Astrocyte (in vitro differentiated cells and primary cell): ENCODE data around the gene ZFPM1. TPM values are rescaled to one million over a fixed set of nuclear protein-coding genes. Genes with fewer than 3 reads are reported as not detected.
"Not testable (repeated sequence)": the region's sequence is repeated elsewhere in the genome, so short reads cannot be mapped to it uniquely, and the experiment has no call there.

Experiments used
- DNase-seq: peaks from one replicate; pipeline ENCODE4 v3.0.0-alpha.2; 2010; ENCODE audit warnings: low read depth
- FAIRE-seq: peaks from 2 replicates; lab custom pipeline; 2011; peaks lifted over from hg19 to GRCh38; lab: Jason Lieb, UNC
- H2AFZ ChIP-seq: 2 replicates; pipeline ENCODE4 v1.6.0; 2012; ENCODE audit warnings: low read depth, low read length, inconsistent platforms
- H3K27ac ChIP-seq: 2 replicates; pipeline ENCODE4 v1.5.1; 2011; ENCODE audit warnings: low read depth, low read length, inconsistent platforms
- H3K27me3 ChIP-seq: 2 replicates; pipeline ENCODE4 v1.6.0; 2011; ENCODE audit warnings: low read length, inconsistent platforms; ENCODE audit not compliant: insufficient read depth
- H3K36me3 ChIP-seq: 2 replicates; pipeline ENCODE4 v1.5.1; 2011; ENCODE audit warnings: low read length, inconsistent platforms; ENCODE audit not compliant: insufficient read depth
- H3K4me1 ChIP-seq: 2 replicates; pipeline ENCODE4 v1.5.1; 2011; ENCODE audit warnings: low read length, inconsistent platforms; ENCODE audit not compliant: insufficient read depth
- H3K4me2 ChIP-seq: 2 replicates; pipeline ENCODE4 v1.6.0; 2012; ENCODE audit warnings: low read length, inconsistent platforms
- H3K4me3 ChIP-seq: 2 replicates; pipeline ENCODE4 v1.5.1; 2011; ENCODE audit warnings: low read depth, mild to moderate bottlenecking, low read length, inconsistent platforms; ENCODE audit not compliant: insufficient read depth
- H3K79me2 ChIP-seq: 2 replicates; pipeline ENCODE4 v1.6.0; 2012; ENCODE audit warnings: mild to moderate bottlenecking, low read length, inconsistent platforms; ENCODE audit not compliant: insufficient read depth
- H3K9ac ChIP-seq: 2 replicates; pipeline ENCODE4 v1.6.0; 2012; ENCODE audit warnings: mild to moderate bottlenecking, low read length, inconsistent platforms
- H3K9me3 ChIP-seq: 2 replicates; pipeline ENCODE4 v1.5.1; 2012; ENCODE audit warnings: low read depth, mild to moderate bottlenecking, low read length, inconsistent platforms; ENCODE audit not compliant: insufficient read depth
- H4K20me1 ChIP-seq: 2 replicates; pipeline ENCODE4 v1.6.0; 2012; ENCODE audit warnings: low read length, inconsistent platforms; ENCODE audit not compliant: insufficient read depth
- H3K27ac Mint-ChIP-seq: one replicate; pipeline ENCODE4 v1.8.0; 2021; ENCODE audit warnings: mild to moderate bottlenecking, mixed read lengths; ENCODE audit not compliant: unreplicated experiment
- H3K27me3 Mint-ChIP-seq: one replicate; pipeline ENCODE4 v1.8.0; 2021; ENCODE audit warnings: low read depth, mixed read lengths; ENCODE audit not compliant: unreplicated experiment
- H3K36me3 Mint-ChIP-seq: one replicate; pipeline ENCODE4 v1.8.0; 2021; ENCODE audit warnings: low read depth, mixed read lengths; ENCODE audit not compliant: unreplicated experiment
- H3K4me1 Mint-ChIP-seq: one replicate; pipeline ENCODE4 v1.8.0; 2021; ENCODE audit warnings: low read depth, mixed read lengths; ENCODE audit not compliant: unreplicated experiment
- H3K4me3 Mint-ChIP-seq: one replicate; pipeline ENCODE4 v1.8.0; 2021; ENCODE audit warnings: mild to moderate bottlenecking, moderate library complexity, mixed read lengths; ENCODE audit not compliant: unreplicated experiment
- H3K9me3 Mint-ChIP-seq: one replicate; pipeline ENCODE4 v1.8.0; 2021; ENCODE audit warnings: mild to moderate bottlenecking, mixed read lengths; ENCODE audit not compliant: unreplicated experiment
- EZH2 ChIP-seq: IDR thresholded peaks from 2 replicates; pipeline ENCODE4 v1.6.1; 2012; ENCODE audit warnings: mild to moderate bottlenecking, low read length, inconsistent platforms; ENCODE audit not compliant: insufficient read depth
- total RNA-seq: library from RNA; stranded (reverse); gene quantifications from 2 replicates; pipeline ENCODE4 v1.2.1, GENCODE V29; 2021
- TF ChIP-seq, protein P1 (sequence below): IDR thresholded peaks from 2 replicates; pipeline ENCODE4 v1.5.1; 2011; ENCODE audit warnings: low read depth, mild to moderate bottlenecking, inconsistent platforms, low read length, moderate library complexity; ENCODE audit not compliant: insufficient read depth

The ZFPM1 gene
- total RNA-seq, 1 donor from 2014 or later, result 8.6 TPM

DNA sequence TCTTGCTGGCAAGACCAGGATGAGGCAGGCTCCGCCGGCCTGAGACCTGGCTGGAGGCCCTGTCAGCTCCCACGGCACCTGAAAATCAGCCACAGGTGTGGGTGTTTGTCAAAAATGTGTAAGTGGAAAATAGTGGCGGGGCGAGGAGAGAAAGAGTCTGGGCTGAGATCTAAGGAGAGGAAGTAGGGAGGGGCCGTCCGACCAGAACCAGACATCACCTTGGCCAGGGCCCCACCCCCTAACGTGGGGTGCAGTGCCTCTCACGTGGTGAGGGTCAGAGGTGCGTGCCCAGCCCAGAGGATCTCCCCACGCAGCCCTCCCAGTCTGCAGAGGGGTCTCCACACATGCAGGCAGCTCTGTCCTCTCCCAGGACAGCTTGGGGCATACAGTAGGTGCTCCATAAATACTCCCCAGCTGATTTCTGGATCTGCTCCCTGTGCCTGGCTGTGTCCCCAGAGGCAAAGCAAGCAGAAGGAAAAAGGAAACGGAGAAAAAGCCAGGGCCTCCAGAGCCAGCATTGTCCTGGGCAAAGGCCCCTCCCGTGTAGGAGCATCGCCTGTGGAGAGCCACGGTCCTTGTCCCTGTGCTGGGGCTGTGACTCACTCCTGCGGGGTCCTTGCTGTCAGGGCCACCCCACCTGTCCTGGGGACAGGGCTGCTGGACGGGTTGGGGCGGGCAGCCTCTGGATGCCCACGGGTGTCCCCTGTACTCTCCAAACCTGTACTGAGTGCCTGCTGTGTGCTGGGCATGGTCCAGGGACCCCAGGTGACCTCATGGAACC, 16.7 kb downstream of the ZFPM1 start:
- TF ChIP-seq, protein P1, sequence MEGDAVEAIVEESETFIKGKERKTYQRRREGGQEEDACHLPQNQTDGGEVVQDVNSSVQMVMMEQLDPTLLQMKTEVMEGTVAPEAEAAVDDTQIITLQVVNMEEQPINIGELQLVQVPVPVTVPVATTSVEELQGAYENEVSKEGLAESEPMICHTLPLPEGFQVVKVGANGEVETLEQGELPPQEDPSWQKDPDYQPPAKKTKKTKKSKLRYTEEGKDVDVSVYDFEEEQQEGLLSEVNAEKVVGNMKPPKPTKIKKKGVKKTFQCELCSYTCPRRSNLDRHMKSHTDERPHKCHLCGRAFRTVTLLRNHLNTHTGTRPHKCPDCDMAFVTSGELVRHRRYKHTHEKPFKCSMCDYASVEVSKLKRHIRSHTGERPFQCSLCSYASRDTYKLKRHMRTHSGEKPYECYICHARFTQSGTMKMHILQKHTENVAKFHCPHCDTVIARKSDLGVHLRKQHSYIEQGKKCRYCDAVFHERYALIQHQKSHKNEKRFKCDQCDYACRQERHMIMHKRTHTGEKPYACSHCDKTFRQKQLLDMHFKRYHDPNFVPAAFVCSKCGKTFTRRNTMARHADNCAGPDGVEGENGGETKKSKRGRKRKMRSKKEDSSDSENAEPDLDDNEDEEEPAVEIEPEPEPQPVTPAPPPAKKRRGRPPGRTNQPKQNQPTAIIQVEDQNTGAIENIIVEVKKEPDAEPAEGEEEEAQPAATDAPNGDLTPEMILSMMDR, result no peak
- TF ChIP-seq EZH2, result no peak
- no peaks in the 10 kb centered on the region for H3K36me3 Mint-ChIP-seq
- H3K9me3 Mint-ChIP-seq, result no peaks in the 10 kb centered on the region
- no peaks in the 10 kb centered on the region for H3K4me1 ChIP-seq
- peaks cover 2% of the 10 kb centered on the region for H3K79me2 ChIP-seq
- no peaks in the 10 kb centered on the region for H3K27me3 ChIP-seq
- H3K4me1 Mint-ChIP-seq, result no peaks in the 10 kb centered on the region
- no peak overlapping the region for H3K27ac ChIP-seq
- DNase-seq (no peak), FAIRE-seq (no peak)
- no peak overlapping the region for H3K9ac ChIP-seq
- no peak overlapping the region for H3K4me2 ChIP-seq
- no peak overlapping the region for H3K4me3 ChIP-seq
- H3K27me3 Mint-ChIP-seq, result no peaks in the 10 kb centered on the region
- H3K4me3 Mint-ChIP-seq, result no peak overlapping the region
- no peak overlapping the region for H2AFZ ChIP-seq
- no peaks in the 10 kb centered on the region for H3K9me3 ChIP-seq
- peaks cover 75% of the 10 kb centered on the region for H4K20me1 ChIP-seq
- no peak overlapping the region for H3K27ac Mint-ChIP-seq
- H3K36me3 ChIP-seq, result no peaks in the 10 kb centered on the region

DNA sequence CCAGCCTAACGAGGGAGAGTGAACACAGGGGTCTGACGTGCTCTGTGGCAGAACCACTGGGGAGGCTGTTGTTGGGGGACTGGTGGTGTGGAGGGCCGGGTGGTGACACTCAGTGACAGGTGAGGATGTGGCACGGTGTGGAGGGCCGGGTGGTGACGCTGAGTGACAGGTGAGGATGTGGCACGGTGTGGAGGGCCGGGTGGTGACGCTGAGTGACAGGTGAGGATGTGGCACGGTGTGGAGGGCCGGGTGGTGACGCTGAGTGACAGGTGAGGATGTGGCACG, 17.3 kb downstream of the ZFPM1 start:
- H3K27ac ChIP-seq, DNase-seq, H3K36me3 ChIP-seq, H3K4me3 ChIP-seq, H2AFZ ChIP-seq, H3K9ac ChIP-seq, FAIRE-seq, H3K4me1 ChIP-seq, H3K9me3 ChIP-seq, H3K27me3 Mint-ChIP-seq, H3K27me3 ChIP-seq, H3K4me2 ChIP-seq, H3K4me1 Mint-ChIP-seq, H3K9me3 Mint-ChIP-seq, H3K27ac Mint-ChIP-seq, H3K79me2 ChIP-seq, H3K4me3 Mint-ChIP-seq, H3K36me3 Mint-ChIP-seq: not testable (repeated sequence)
- H4K20me1 ChIP-seq, result peaks cover 77% of the 10 kb centered on the region

DNA sequence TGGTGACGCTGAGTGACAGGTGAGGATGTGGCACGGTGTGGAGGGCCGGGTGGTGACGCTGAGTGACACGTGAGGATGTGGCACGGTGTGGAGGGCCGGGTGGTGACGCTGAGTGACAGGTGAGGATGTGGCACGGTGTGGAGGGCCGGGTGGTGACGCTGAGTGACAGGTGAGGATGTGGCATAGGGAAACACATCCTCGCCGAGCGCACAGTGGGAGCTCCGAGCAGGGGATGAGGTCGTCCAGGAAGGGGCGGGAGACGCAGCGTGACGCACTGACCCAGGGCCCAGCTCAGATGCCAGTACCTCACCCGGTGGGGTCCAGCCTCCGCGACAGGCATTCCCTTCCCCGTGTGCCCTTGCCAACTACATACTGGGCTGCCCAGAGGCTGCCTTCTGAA, 17.6 kb downstream of the ZFPM1 start:
- H3K4me3 Mint-ChIP-seq, H2AFZ ChIP-seq, H3K9me3 Mint-ChIP-seq, H3K27me3 Mint-ChIP-seq, H3K9ac ChIP-seq, H3K36me3 ChIP-seq, H3K9me3 ChIP-seq, H3K79me2 ChIP-seq, FAIRE-seq, H3K27me3 ChIP-seq, H3K4me1 ChIP-seq, H3K36me3 Mint-ChIP-seq, H3K4me2 ChIP-seq, DNase-seq, H3K4me1 Mint-ChIP-seq, H3K27ac ChIP-seq, H3K27ac Mint-ChIP-seq, H3K4me3 ChIP-seq: not testable (repeated sequence)
- peaks cover 77% of the 10 kb centered on the region for H4K20me1 ChIP-seq
